T-helper 1 cell treated with Interleukin-12 subunit alpha and Interleukin-12 subunit beta and Interleukin-4 antibody, amounts not matched to agents 30 ng/mL and 1 ng/mL, for 36 hours (primary cell): ENCODE results near the gene OBSL1. TPM values are rescaled to one million over a fixed set of nuclear protein-coding genes. Genes with fewer than 3 reads are reported as not detected.

Experiments
- intact Hi-C: fragments of 100-400 bp; cut with micrococcal nuclease; formaldehyde crosslinking; loops from one replicate; pipeline ENCODE4 v1.15.1; 2024
- total RNA-seq: library from RNA; stranded (reverse); gene quantifications from 2 replicates; pipeline ENCODE4 v1.2.3, GENCODE V29; 2022

Gene OBSL1
- total RNA-seq, 1 donor from 2014 or later: 0.25 TPM

GRCh38 chr2:219517954-219518778, 53.2 kb downstream of the OBSL1 start:
- intact Hi-C loops: no loop called here

GRCh38 chr2:219516888-219517287, 54.5 kb downstream of the OBSL1 start:
- intact Hi-C loops: no loop called here

- intact Hi-C loops: no loop called here
Measured at GRCh38 chr2:219515874-219516629, 55.3 kb downstream of the OBSL1 start.

GRCh38 chr2:219514836-219515235, 56.5 kb downstream of the OBSL1 start:
- intact Hi-C loops: no loop called here

- intact Hi-C loops: no loop called here
Measured at GRCh38 chr2:219514196-219514761, 57.1 kb downstream of the OBSL1 start, which contains the start of gene ASIC4. ASIC4 (plus strand) TSS chr2:219514482; CDS start chr2:219514725, 243 bp downstream.

GRCh38 chr2:219513787-219514186, 57.6 kb downstream of the OBSL1 start:
- intact Hi-C loops: no loop called here

GRCh38 chr2:219512524-219513216, 58.7 kb downstream of the OBSL1 start:
- intact Hi-C loops: no loop called here

- intact Hi-C loops: no loop called here
Measured at GRCh38 chr2:219511547-219512325, 59.6 kb downstream of the OBSL1 start.

- intact Hi-C loops: no loop called here
Measured at GRCh38 chr2:219510512-219511135, 60.7 kb downstream of the OBSL1 start.

GRCh38 chr2:219509780-219510511, 61.4 kb downstream of the OBSL1 start:
- intact Hi-C loops: loop anchor here (1.0 kb wide), 2 partner anchors 12 to 20 kb away; partner anchors contain the start of gene GMPPA

GRCh38 chr2:219508971-219509779, 62.2 kb downstream of the OBSL1 start:
- intact Hi-C loops: loop anchor here (1.0 kb wide), 2 partner anchors 11 to 21 kb away; partner anchors contain the start of gene GMPPA

- intact Hi-C loops: no loop called here
Measured at GRCh38 chr2:219508444-219508734, 63.0 kb downstream of the OBSL1 start.

- intact Hi-C loops: no loop called here
Measured at GRCh38 chr2:219507581-219508443, 63.5 kb downstream of the OBSL1 start.

GRCh38 chr2:219506802-219507526, 64.4 kb downstream of the OBSL1 start:
- intact Hi-C loops: no loop called here

- intact Hi-C loops: no loop called here
Measured at GRCh38 chr2:219506153-219506801, 65.1 kb downstream of the OBSL1 start.

GRCh38 chr2:219505585-219505984, 65.8 kb downstream of the OBSL1 start:
- intact Hi-C loops: no loop called here

- intact Hi-C loops: no loop called here
Measured at GRCh38 chr2:219502618-219503017, 68.7 kb downstream of the OBSL1 start.
